Esophagus (tissue), 2 donors: ENCODE data around the gene MYORG. TPM values are rescaled to one million over a fixed set of nuclear protein-coding genes. Genes with fewer than 3 reads are reported as not detected.
A peak's percentile ranks its signal among the peaks of the same experiment; 100 is the strongest.

Experiments used
- H3K27ac ChIP-seq, 2 donors: one replicate each; pipeline ENCODE4 v1.5.1; 2013; ENCODE audit warnings: low read depth in 2 of 2, mild to moderate bottlenecking in 2 of 2, inconsistent platforms in 1 of 2, low read length in 1 of 2, moderate library complexity in 1 of 2
- H3K27me3 ChIP-seq, 2 donors: one replicate each; pipeline ENCODE4 v1.6.1; 2013; ENCODE audit warnings: low read length in 2 of 2, control low read depth in 1 of 2, mild to moderate bottlenecking in 1 of 2; ENCODE audit not compliant: insufficient read depth in 2 of 2, control insufficient read depth in 1 of 2
- H3K36me3 ChIP-seq, 2 donors: one replicate each; pipeline ENCODE4 v1.6.1; 2013; ENCODE audit warnings: low read length in 1 of 2; ENCODE audit not compliant: control insufficient read depth in 2 of 2, insufficient read depth in 2 of 2
- H3K4me1 ChIP-seq, 2 donors: one replicate each; pipeline ENCODE4 v1.6.1; 2013; ENCODE audit warnings: low read length in 1 of 2; ENCODE audit not compliant: control insufficient read depth in 2 of 2, insufficient read depth in 2 of 2
- H3K4me3 ChIP-seq, 2 donors: one replicate each; pipeline ENCODE4 v1.5.1; 2013; ENCODE audit warnings: low read length in 2 of 2, mild to moderate bottlenecking in 2 of 2, low read depth in 1 of 2, moderate library complexity in 1 of 2
- H3K9me3 ChIP-seq, 2 donors: one replicate each; pipeline ENCODE4 v1.6.1; 2013; ENCODE audit warnings: mild to moderate bottlenecking in 2 of 2, low read depth in 1 of 2, low read length in 1 of 2, moderate library complexity in 1 of 2; ENCODE audit not compliant: control insufficient read depth in 2 of 2, insufficient read depth in 1 of 2
- WGBS, 2 donors: extraction: QIAGEN DNeasy Blood & Tissue Kit; methylation state at CpG; one replicate each; pipeline ENCODE4 v1.1.7; 2013; 5-methylcytosine and 5-hydroxymethylcytosine counted together
- polyA plus RNA-seq, 2 donors: library from polyadenylated mRNA; stranded (reverse); fragments of 200-250 nt; gene quantifications; one replicate each; pipeline ENCODE4 v1.2.3, GENCODE V29; 2013
- donor health status: healthy with polysubstance abuse.
- donor health status: Bipolar disorder and iron deficiency.

MYORG gene
- polyA plus RNA-seq, 2 donors: 2.5 to 3.6 TPM

- no peak overlapping the region for H3K4me3 ChIP-seq
- no peaks in the 10 kb centered on the region for H3K9me3 ChIP-seq
- H3K36me3 ChIP-seq: no peaks in the 10 kb centered on the region
- peaks cover 12 to 16% of the 10 kb centered on the region in 2 donors for H3K4me1 ChIP-seq
- H3K27ac ChIP-seq: no peak overlapping the region
- WGBS, 2 donors: 95 to 98% methylated on average over 3 of the region's 3 CpGs
- H3K27me3 ChIP-seq: no peaks in the 10 kb centered on the region
These were observed 1.8 kb upstream of the MYORG start for GRCh38 chr9:34378376-34379060.

- Histone ChIP-seq H3K9me3 (no peaks in the 10 kb centered on the region), H3K27me3 (no peaks in the 10 kb centered on the region), H3K4me3 (peak overlapping the region; percentile 66 to 69), H3K27ac (peak overlapping the region; percentile 35 to 63), H3K36me3 (peaks cover 0 to 2% of the 10 kb centered on the region in 2 donors), H3K4me1 (peaks cover 12 to 19% of the 10 kb centered on the region in 2 donors)
- WGBS, 2 donors: 5 to 6% methylated on average over 21 of the region's 21 CpGs
These were observed 677 bp upstream of the MYORG start for GRCh38 chr9:34377404-34377746.

GRCh38 chr9:34375901-34376595, 650 bp downstream of the MYORG start:
- Histone ChIP-seq H3K9me3 (peaks cover 0 to 4% of the 10 kb centered on the region in 2 donors), H3K4me1 (peaks cover 7 to 18% of the 10 kb centered on the region in 2 donors), H3K27me3 (no peaks in the 10 kb centered on the region), H3K4me3 (peak overlapping the region; percentile 66 to 69), H3K36me3 (peaks cover 0 to 15% of the 10 kb centered on the region in 2 donors), H3K27ac (peak overlapping the region; percentile 28 to 78)
- 9% methylated on average over 22 of the region's 22 CpGs for WGBS, 2 donors

GRCh38 chr9:34374905-34375552, 1.7 kb downstream of the MYORG start:
- Histone ChIP-seq H3K4me1 (peaks cover 4 to 11% of the 10 kb centered on the region in 2 donors), H3K27me3 (no peaks in the 10 kb centered on the region), H3K4me3 (no peak overlapping the region), H3K9me3 (peaks cover 0 to 4% of the 10 kb centered on the region in 2 donors), H3K27ac (peak overlapping the region; percentile 14 to 51), H3K36me3 (peaks cover 0 to 20% of the 10 kb centered on the region in 2 donors)
- WGBS, 2 donors: 38 to 50% methylated on average over 5 of the region's 5 CpGs

- H3K27ac ChIP-seq: no peak overlapping the region
- no peaks in the 10 kb centered on the region for H3K27me3 ChIP-seq
- peaks cover 0 to 7% of the 10 kb centered on the region in 2 donors for H3K4me1 ChIP-seq
- peaks cover 0 to 4% of the 10 kb centered on the region in 2 donors for H3K9me3 ChIP-seq
- no peak overlapping the region for H3K4me3 ChIP-seq
- WGBS, 2 donors: 82 to 96% methylated on average over 3 of the region's 3 CpGs
- peaks cover 0 to 23% of the 10 kb centered on the region in 2 donors for H3K36me3 ChIP-seq
These were observed 2.4 kb downstream of the MYORG start for GRCh38 chr9:34374339-34374738.

- peaks cover 0 to 23% of the 10 kb centered on the region in 2 donors for H3K36me3 ChIP-seq
- WGBS, 2 donors: 84 to 96% methylated on average over 2 of the region's 2 CpGs
- H3K4me1 ChIP-seq: peaks cover 0 to 7% of the 10 kb centered on the region in 2 donors
These were observed 2.9 kb downstream of the MYORG start for GRCh38 chr9:34373749-34374148.

GRCh38 chr9:34372467-34373011, 4.2 kb downstream of the MYORG start:
- H3K9me3 ChIP-seq: peaks cover 0 to 4% of the 10 kb centered on the region in 2 donors
- no peak overlapping the region for H3K4me3 ChIP-seq
- H3K27me3 ChIP-seq: no peaks in the 10 kb centered on the region
- WGBS, 2 donors: 72 to 86% methylated on average over 41 of the region's 41 CpGs
- peaks cover 0 to 23% of the 10 kb centered on the region in 2 donors for H3K36me3 ChIP-seq
- H3K4me1 ChIP-seq: peaks cover 0 to 7% of the 10 kb centered on the region in 2 donors
- H3K27ac ChIP-seq: no peak overlapping the region

More at GRCh38 chr9:34373749-34374148, 2.9 kb downstream of the MYORG start:
- Histone ChIP-seq H3K9me3 (peaks cover 0 to 4% of the 10 kb centered on the region in 2 donors), H3K4me3 (no peak overlapping the region), H3K27ac (no peak overlapping the region), H3K27me3 (no peaks in the 10 kb centered on the region)

- WGBS, 2 donors: 88 to 92% methylated on average over 60 of the region's 60 CpGs
- Histone ChIP-seq H3K27me3 (no peaks in the 10 kb centered on the region), H3K36me3 (peaks cover 0 to 23% of the 10 kb centered on the region in 2 donors), H3K4me1 (peaks cover 0 to 7% of the 10 kb centered on the region in 2 donors), H3K4me3 (no peak overlapping the region), H3K9me3 (peaks cover 0 to 4% of the 10 kb centered on the region in 2 donors), H3K27ac (no peak overlapping the region)
These were observed 4.7 kb downstream of the MYORG start for GRCh38 chr9:34371886-34372466.
